NCI-H1048 (cell line): ENCODE data around the gene ID4.
"Not testable (repeated sequence)": the region's sequence is repeated elsewhere in the genome, so short reads cannot be mapped to it uniquely, and the experiment has no call there.

Experiments used
- DNase-seq: peaks from one replicate; lab custom pipeline; 2025; lab: John Stamatoyannopoulos, UW

ID4 gene

GRCh38 chr6:19833947-19834346, 3.2 kb upstream of the ID4 start:
- DNase-seq: no peak

- no peak for DNase-seq
These were observed 2.3 kb upstream of the ID4 start for GRCh38 chr6:19834858-19835257.

- no peak for DNase-seq
These were observed 1.6 kb upstream of the ID4 start for GRCh38 chr6:19835605-19836004.

- DNase-seq: no peak
These were observed 606 bp downstream of the ID4 start for GRCh38 chr6:19837511-19838441.

- DNase-seq: peak; percentile 42
These were observed 1.5 kb downstream of the ID4 start for GRCh38 chr6:19838442-19839236.

- DNase-seq: no peak
These were observed 2.0 kb downstream of the ID4 start for GRCh38 chr6:19839237-19839546.

GRCh38 chr6:19839788-19840187, 2.6 kb downstream of the ID4 start:
- DNase-seq: no peak

- no peak for DNase-seq
These were observed 4.0 kb downstream of the ID4 start for GRCh38 chr6:19841181-19841580.

GRCh38 chr6:19842030-19842615, 5.0 kb downstream of the ID4 start:
- no peak for DNase-seq

- no peak for DNase-seq
These were observed 7.5 kb downstream of the ID4 start for GRCh38 chr6:19844689-19845088.

- no peak for DNase-seq
These were observed 8.3 kb downstream of the ID4 start for GRCh38 chr6:19845266-19846041.

- no peak for DNase-seq
These were observed 11.4 kb downstream of the ID4 start for GRCh38 chr6:19848465-19849029.

GRCh38 chr6:19849196-19849595, 12.0 kb downstream of the ID4 start:
- no peak for DNase-seq

GRCh38 chr6:19849755-19850154, 12.6 kb downstream of the ID4 start:
- no peak for DNase-seq

GRCh38 chr6:19851241-19852089, 14.3 kb downstream of the ID4 start:
- no peak for DNase-seq

GRCh38 chr6:19852090-19852457, 14.9 kb downstream of the ID4 start:
- DNase-seq: no peak

GRCh38 chr6:19852927-19853326, 15.8 kb downstream of the ID4 start:
- DNase-seq: no peak

- DNase-seq: not testable (repeated sequence)
These were observed 17.3 kb downstream of the ID4 start for GRCh38 chr6:19854421-19855015.

- DNase-seq: no peak
These were observed 18.4 kb downstream of the ID4 start for GRCh38 chr6:19855536-19855935.

- no peak for DNase-seq
These were observed 20.0 kb downstream of the ID4 start for GRCh38 chr6:19857139-19857538.
